ENCODE measurements around the gene RBPJL.

GRCh38 chr20:45301824-45302271, 4.8 kb upstream of the RBPJL start:
- TF ChIP-seq CTCF (IDR thresholded peaks at IDR 0.05; ENCODE audit: insufficient read depth, low read length, poor library complexity, severe bottlenecking) (no peak), EZH2phosphoT487 (conservative IDR thresholded peaks at IDR 0.05; ENCODE audit: low read length) (no peak)
